RWPE2 (cell line): Measurements from ENCODE around the gene FAM124A.

ENCODE experiments used
- ATAC-seq: fragments of 200-7000 bp; cut with Tn5 transposase; 3 replicates; pipeline ENCODE4 v1.9.1; 2021; ENCODE audit warnings: low read depth
- DNase-seq: peaks from one replicate; pipeline ENCODE4 v3.0.0-alpha.2; 2020; ENCODE audit warnings: low spot score
- H3K27ac ChIP-seq: fragments of 450-650 bp; 2 replicates; pipeline ENCODE4 v1.5.1; 2017; ENCODE audit warnings: mild to moderate bottlenecking; ENCODE audit not compliant: poor library complexity, severe bottlenecking
- H3K27me3 ChIP-seq: fragments of 250-450 bp; sonication (Bioruptor Pico); 2 replicates; pipeline ENCODE4 v1.5.1; 2021; ENCODE audit warnings: mild to moderate bottlenecking, moderate library complexity; ENCODE audit not compliant: insufficient read depth, poor library complexity, severe bottlenecking
- H3K36me3 ChIP-seq: fragments of 250-450 bp; sonication (Bioruptor Pico); 2 replicates; pipeline ENCODE4 v1.5.1; 2020; ENCODE audit warnings: low read depth, mild to moderate bottlenecking, moderate library complexity
- H3K4me1 ChIP-seq: fragments of 250-450 bp; sonication (Bioruptor Pico); 2 replicates; pipeline ENCODE4 v1.5.1; 2021; ENCODE audit warnings: mild to moderate bottlenecking, moderate library complexity; ENCODE audit not compliant: insufficient read depth, poor library complexity, severe bottlenecking
- H3K4me3 ChIP-seq: fragments of 250-450 bp; sonication (Bioruptor Pico); 2 replicates; pipeline ENCODE4 v1.5.1; 2021; ENCODE audit warnings: mild to moderate bottlenecking, moderate library complexity; ENCODE audit not compliant: severe bottlenecking
- H3K9me3 ChIP-seq: fragments of 250-450 bp; sonication (Bioruptor Pico); 2 replicates; pipeline ENCODE4 v1.5.1; 2021; ENCODE audit warnings: mild to moderate bottlenecking, moderate library complexity; ENCODE audit not compliant: severe bottlenecking
- TF ChIP-seq, protein P1 (sequence below): fragments of 450-650 bp; IDR thresholded peaks from one replicate; pipeline ENCODE4 v1.5.1; 2017; ENCODE audit warnings: mild to moderate bottlenecking, moderate library complexity; ENCODE audit not compliant: poor library complexity, severe bottlenecking

FAM124A gene

DNA sequence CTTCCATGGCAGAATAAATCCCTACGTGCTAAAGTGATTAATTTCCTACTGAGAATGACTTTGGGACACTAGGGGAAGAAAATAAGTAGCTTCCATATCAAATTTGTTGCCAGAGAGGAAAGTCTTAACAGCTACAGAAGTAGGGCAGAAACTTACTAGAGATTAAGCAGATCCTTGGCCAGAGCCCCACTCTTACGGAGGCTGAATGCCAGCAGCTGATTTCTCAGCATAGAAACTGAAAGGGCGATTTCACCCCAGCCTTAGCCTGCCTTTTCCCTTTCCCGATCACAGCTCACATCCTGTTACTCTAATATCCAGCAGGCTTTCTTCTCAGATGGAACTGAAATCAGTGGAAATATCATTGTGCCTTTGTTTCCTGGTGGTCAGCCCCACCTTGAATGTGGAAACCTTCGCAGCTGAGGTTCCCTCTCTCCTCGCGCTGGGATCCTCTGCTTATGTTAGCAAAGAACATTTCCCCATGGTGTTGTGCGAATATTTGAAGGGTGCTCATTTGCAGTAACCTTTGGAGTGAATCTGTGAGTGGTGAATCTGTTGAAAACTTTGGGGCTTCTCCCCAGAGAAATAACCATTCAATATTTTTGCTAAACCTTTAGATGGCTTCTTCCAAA is 8.4 kb downstream of the FAM124A start:
- no peak for ATAC-seq
- TF ChIP-seq, protein P1, sequence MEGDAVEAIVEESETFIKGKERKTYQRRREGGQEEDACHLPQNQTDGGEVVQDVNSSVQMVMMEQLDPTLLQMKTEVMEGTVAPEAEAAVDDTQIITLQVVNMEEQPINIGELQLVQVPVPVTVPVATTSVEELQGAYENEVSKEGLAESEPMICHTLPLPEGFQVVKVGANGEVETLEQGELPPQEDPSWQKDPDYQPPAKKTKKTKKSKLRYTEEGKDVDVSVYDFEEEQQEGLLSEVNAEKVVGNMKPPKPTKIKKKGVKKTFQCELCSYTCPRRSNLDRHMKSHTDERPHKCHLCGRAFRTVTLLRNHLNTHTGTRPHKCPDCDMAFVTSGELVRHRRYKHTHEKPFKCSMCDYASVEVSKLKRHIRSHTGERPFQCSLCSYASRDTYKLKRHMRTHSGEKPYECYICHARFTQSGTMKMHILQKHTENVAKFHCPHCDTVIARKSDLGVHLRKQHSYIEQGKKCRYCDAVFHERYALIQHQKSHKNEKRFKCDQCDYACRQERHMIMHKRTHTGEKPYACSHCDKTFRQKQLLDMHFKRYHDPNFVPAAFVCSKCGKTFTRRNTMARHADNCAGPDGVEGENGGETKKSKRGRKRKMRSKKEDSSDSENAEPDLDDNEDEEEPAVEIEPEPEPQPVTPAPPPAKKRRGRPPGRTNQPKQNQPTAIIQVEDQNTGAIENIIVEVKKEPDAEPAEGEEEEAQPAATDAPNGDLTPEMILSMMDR, result no peak
- no peaks in the 10 kb centered on the region for H3K36me3 ChIP-seq
- DNase-seq, result no peak
- H3K9me3 ChIP-seq, result no peaks in the 10 kb centered on the region
- H3K27me3 ChIP-seq, result peaks cover 21% of the 10 kb centered on the region
- H3K27ac ChIP-seq, result no peak overlapping the region
- H3K4me3 ChIP-seq, result no peak overlapping the region
- H3K4me1 ChIP-seq, result no peaks in the 10 kb centered on the region

DNA sequence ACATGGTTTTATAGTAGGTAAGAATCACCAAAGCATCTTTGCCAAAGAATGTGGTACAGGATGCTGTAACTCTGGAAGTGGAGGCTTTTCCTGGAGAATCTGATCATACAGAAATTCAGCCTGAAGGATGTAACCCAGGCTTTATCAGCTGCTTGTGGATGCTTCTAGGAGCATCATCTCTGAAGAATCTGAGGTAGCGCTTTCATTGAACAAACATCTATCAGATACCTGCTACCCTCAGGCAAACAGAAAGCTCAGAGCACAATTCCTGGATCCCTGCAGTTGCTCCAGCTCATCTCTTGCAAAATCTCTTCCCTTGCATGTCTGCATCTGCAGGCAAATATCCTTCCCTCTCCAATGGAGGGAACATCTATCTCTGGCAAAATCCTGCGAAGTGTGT is 9.3 kb downstream of the FAM124A start:
- Histone ChIP-seq H3K4me3 (no peak overlapping the region), H3K9me3 (no peaks in the 10 kb centered on the region), H3K27ac (no peak overlapping the region), H3K4me1 (no peaks in the 10 kb centered on the region), H3K36me3 (no peaks in the 10 kb centered on the region), H3K27me3 (peaks cover 19% of the 10 kb centered on the region)
- DNase-seq, result no peak
- ATAC-seq, result no peak
- TF ChIP-seq, protein P1, result no peak

DNA sequence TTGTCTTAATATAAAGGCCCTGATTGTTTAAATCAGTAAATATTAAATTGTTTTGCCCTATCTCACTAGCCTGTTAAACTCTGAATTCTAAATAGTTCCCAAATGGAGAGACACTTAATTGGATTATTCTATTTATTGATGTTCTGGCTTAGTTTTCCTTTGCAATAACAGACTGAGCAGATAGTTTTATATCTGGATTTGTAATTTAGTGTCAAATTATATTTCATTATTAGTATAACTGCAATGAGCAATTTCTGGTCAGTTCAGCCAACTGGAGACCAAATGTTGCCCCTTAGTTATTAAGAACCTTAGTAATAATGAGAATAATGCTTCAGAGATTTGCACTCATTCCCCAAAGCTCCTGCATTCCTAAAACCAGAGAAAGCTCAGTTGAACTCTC is 10.1 kb downstream of the FAM124A start:
- Histone ChIP-seq H3K27ac (no peak overlapping the region), H3K4me1 (no peaks in the 10 kb centered on the region), H3K9me3 (no peaks in the 10 kb centered on the region), H3K4me3 (no peak overlapping the region), H3K36me3 (no peaks in the 10 kb centered on the region), H3K27me3 (peaks cover 16% of the 10 kb centered on the region)
- ATAC-seq (no peak), DNase-seq (no peak)
- TF ChIP-seq, protein P1, result no peak

DNA sequence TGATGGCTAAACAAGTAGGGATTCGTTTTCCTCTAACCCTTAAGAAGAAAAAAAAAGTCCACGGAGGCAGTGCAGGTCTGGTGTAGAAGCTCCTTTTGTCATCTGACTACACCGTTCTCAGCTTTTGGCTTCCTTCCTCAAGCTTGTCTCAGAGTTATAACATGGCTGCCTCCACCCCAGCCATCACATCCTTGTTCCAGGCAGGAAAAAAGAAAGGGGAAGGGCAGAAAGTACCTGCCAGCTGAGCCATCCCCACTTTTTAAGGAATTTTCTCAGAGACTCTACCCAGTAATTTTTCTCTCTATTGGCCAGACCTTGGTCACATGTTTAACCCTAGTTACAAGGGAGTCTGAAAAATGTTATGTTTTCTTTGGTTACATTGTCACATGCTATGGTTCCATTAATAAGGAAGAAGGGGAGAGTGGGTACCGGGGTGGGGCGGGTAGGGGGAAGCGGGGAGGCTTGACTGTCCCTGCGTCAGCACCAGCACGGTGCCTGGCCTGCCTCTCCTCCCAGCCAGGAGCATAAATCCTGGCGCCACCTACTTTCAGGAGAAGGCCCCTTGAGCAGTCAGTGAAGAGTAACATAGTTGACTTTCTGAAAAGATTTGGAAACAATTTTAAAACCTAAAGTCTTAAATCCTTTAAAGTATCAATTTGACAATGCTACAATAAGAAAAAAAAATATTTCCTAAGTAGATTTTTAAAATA is 11.1 kb downstream of the FAM124A start:
- Histone ChIP-seq H3K4me1 (no peaks in the 10 kb centered on the region), H3K9me3 (no peaks in the 10 kb centered on the region), H3K36me3 (no peaks in the 10 kb centered on the region), H3K27me3 (peaks cover 10% of the 10 kb centered on the region), H3K27ac (no peak overlapping the region), H3K4me3 (no peak overlapping the region)
- no peak for ATAC-seq
- TF ChIP-seq, protein P1, result no peak
- DNase-seq, result no peak

DNA sequence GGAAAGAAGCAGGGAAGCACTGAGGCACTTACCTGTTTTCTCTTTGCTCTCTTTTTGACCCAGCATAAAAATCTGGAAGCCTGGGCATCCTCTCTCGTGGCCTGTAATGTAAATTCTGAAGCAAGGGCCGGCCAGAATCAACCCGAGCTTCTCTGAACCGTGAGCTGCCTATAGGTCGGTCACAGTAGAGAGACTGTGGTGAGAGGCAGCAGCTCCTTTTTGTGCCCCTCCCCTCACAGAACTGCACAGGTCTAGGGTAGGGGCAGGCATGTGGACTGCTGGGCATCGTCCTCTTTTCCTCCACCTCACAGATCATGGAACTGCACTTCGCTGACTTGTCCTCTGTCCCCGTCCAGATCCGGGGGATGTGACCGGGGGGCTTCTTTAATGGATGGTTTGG is 12.5 kb downstream of the FAM124A start:
- no peaks in the 10 kb centered on the region for H3K36me3 ChIP-seq
- no peaks in the 10 kb centered on the region for H3K4me1 ChIP-seq
- no peak overlapping the region for H3K4me3 ChIP-seq
- H3K27me3 ChIP-seq, result peaks cover 4% of the 10 kb centered on the region
- no peak overlapping the region for H3K27ac ChIP-seq
- DNase-seq (no peak), ATAC-seq (no peak)
- no peaks in the 10 kb centered on the region for H3K9me3 ChIP-seq
- TF ChIP-seq, protein P1, result no peak
